Measurements from ENCODE around the gene SLC28A2. TPM values are rescaled to one million over a fixed set of nuclear protein-coding genes. Genes with fewer than 3 reads are reported as not detected.
A peak's percentile ranks its signal among the peaks of the same experiment; 100 is the strongest.

SLC28A2 gene
- total and polyA plus RNA-seq, 9 of the 15 experiments (the other 6 are each of a cell fraction or from before 2014, with no cell fraction given) = 0.03 to 0.04 TPM; not detected in 7

DNA sequence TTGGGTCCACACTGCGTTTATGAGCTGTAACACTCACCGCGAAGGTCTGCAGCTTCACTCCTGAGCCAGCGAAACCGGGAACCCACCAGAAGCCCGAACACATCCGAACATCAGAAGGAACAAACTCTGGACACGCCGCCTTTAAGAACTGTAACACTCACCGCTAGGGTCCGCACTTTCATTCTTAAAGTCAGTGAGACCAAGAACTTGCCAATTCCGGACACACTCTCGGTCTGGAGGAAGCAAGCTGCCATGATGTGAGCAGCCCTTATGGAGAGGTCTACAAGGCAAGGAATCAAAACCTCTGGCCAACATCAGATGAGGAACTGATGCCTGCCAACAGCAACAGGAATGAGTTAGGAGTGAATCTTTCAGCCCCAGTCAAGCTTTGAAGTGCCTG is 62.9 kb downstream of the SLC28A2 start (continued):
- TF ChIP-seq, protein P1, sequence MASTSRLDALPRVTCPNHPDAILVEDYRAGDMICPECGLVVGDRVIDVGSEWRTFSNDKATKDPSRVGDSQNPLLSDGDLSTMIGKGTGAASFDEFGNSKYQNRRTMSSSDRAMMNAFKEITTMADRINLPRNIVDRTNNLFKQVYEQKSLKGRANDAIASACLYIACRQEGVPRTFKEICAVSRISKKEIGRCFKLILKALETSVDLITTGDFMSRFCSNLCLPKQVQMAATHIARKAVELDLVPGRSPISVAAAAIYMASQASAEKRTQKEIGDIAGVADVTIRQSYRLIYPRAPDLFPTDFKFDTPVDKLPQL (IDR thresholded peaks at IDR 0.05; ENCODE audit: extremely low read depth, insufficient read length) = no peak
- TF ChIP-seq POLR2H (tag; IDR thresholded peaks at IDR 0.05; ENCODE audit: low read depth) (0 out of 2 replicates have a peak, but pooled peaks have one; percentile 29), HDAC8 (tag; IDR thresholded peaks at IDR 0.05) (no peak), MYBL2 (IDR thresholded peaks at IDR 0.05; ENCODE audit: low read depth) (no peak), MYBL2 (CRISPR knock-in tag; IDR thresholded peaks at IDR 0.05; ENCODE audit: borderline replicate concordance) (no peak), HDAC6 (IDR thresholded peaks at IDR 0.05; ENCODE audit: low read depth, low read length) (no peak), YY1 (IDR thresholded peaks at IDR 0.05; ENCODE audit: borderline replicate concordance in 1 of 3, control insufficient read depth in 1 of 3, extremely low read depth in 1 of 3, insufficient read depth in 3 of 3, insufficient read length in 1 of 3, insufficient replicate concordance in 2 of 3, low read depth in 1 of 3, low read length in 2 of 3) (peak in 1 of 3 experiments; percentile 41), EHMT2 (IDR thresholded peaks at IDR 0.05) (peak; percentile 51; the same call in 1 of the 2 replicates), ZNF121 (CRISPR knock-in tag; conservative IDR thresholded peaks at IDR 0.05) (no peak), STAT5A (IDR thresholded peaks at IDR 0.05; ENCODE audit: borderline replicate concordance, low read length) (no peak), TFAM (CRISPR knock-in tag; conservative IDR thresholded peaks at IDR 0.05) (no peak), ZNF696 (CRISPR knock-in tag; conservative IDR thresholded peaks at IDR 0.05) (no peak), ZNF76 (CRISPR knock-in tag; IDR thresholded peaks at IDR 0.05; ENCODE audit: borderline replicate concordance) (no peak), ZSCAN29 (IDR thresholded peaks at IDR 0.05) (no peak), ZNF184 (CRISPR knock-in tag; IDR thresholded peaks at IDR 0.05) (no peak), ARID1B (IDR thresholded peaks at IDR 0.05) (no peak), CTCFL (IDR thresholded peaks at IDR 0.05; ENCODE audit: borderline replicate concordance, insufficient read depth, low read depth, low read length, poor library complexity, severe bottlenecking) (peak; percentile 27), MYNN (IDR thresholded peaks at IDR 0.05) (no peak), MYNN (CRISPR knock-in tag; IDR thresholded peaks at IDR 0.05) (no peak)
- TF ChIP-seq, protein P2, sequence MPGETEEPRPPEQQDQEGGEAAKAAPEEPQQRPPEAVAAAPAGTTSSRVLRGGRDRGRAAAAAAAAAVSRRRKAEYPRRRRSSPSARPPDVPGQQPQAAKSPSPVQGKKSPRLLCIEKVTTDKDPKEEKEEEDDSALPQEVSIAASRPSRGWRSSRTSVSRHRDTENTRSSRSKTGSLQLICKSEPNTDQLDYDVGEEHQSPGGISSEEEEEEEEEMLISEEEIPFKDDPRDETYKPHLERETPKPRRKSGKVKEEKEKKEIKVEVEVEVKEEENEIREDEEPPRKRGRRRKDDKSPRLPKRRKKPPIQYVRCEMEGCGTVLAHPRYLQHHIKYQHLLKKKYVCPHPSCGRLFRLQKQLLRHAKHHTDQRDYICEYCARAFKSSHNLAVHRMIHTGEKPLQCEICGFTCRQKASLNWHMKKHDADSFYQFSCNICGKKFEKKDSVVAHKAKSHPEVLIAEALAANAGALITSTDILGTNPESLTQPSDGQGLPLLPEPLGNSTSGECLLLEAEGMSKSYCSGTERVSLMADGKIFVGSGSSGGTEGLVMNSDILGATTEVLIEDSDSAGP (CRISPR knock-in tag; IDR thresholded peaks at IDR 0.05) = 0 out of 2 replicates have a peak, but pooled peaks have one; percentile 40
- TF ChIP-seq, protein P3, sequence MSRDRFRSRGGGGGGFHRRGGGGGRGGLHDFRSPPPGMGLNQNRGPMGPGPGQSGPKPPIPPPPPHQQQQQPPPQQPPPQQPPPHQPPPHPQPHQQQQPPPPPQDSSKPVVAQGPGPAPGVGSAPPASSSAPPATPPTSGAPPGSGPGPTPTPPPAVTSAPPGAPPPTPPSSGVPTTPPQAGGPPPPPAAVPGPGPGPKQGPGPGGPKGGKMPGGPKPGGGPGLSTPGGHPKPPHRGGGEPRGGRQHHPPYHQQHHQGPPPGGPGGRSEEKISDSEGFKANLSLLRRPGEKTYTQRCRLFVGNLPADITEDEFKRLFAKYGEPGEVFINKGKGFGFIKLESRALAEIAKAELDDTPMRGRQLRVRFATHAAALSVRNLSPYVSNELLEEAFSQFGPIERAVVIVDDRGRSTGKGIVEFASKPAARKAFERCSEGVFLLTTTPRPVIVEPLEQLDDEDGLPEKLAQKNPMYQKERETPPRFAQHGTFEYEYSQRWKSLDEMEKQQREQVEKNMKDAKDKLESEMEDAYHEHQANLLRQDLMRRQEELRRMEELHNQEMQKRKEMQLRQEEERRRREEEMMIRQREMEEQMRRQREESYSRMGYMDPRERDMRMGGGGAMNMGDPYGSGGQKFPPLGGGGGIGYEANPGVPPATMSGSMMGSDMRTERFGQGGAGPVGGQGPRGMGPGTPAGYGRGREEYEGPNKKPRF (IDR thresholded peaks at IDR 0.05; ENCODE audit: low read depth, low read length) = no peak
- TF ChIP-seq, protein P4, sequence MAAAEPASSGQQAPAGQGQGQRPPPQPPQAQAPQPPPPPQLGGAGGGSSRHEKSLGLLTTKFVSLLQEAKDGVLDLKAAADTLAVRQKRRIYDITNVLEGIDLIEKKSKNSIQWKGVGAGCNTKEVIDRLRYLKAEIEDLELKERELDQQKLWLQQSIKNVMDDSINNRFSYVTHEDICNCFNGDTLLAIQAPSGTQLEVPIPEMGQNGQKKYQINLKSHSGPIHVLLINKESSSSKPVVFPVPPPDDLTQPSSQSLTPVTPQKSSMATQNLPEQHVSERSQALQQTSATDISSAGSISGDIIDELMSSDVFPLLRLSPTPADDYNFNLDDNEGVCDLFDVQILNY (CRISPR knock-in tag; IDR thresholded peaks at IDR 0.05) = no peak
